AG04450 (cell line): ENCODE measurements around the gene PALM. TPM values are rescaled to one million over a fixed set of nuclear protein-coding genes. Genes with fewer than 3 reads are reported as not detected.

Source experiments
- CTCF ChIA-PET: fragments of 300-600, 350-600 bp; formaldehyde crosslinking; extraction: SDS; loops from one replicate; lab custom pipeline; 2022; ENCODE audit warnings: antibody characterized with exemption, inconsistent platforms; lab: Charles Lee
- POLR2A ChIA-PET: fragments of 350-600 bp; formaldehyde crosslinking; extraction: SDS; loops from one replicate; lab custom pipeline; 2021; ENCODE audit warnings: antibody characterized with exemption, inconsistent platforms; lab: Yijun Ruan, JAX
- DNase-seq: peaks from one replicate; pipeline ENCODE4 v3.0.0-alpha.2; 2011; ENCODE audit warnings: low read depth, low spot score
- H3K27ac ChIP-seq: one replicate; pipeline ENCODE4 v1.5.1; 2012; ENCODE audit warnings: low read depth, low read length, control low read depth
- H3K27me3 ChIP-seq: one replicate; pipeline ENCODE4 v1.6.0; 2012; ENCODE audit warnings: low read length; ENCODE audit not compliant: control insufficient read depth, insufficient read depth
- H3K4me3 ChIP-seq: 2 replicates; pipeline ENCODE4 v1.5.1; 2011; ENCODE audit warnings: mild to moderate bottlenecking, low read depth, low read length, control low read depth
- H3K9me3 ChIP-seq: 2 replicates; pipeline ENCODE4 v1.5.1; 2012; ENCODE audit warnings: low read length; ENCODE audit not compliant: control insufficient read depth, insufficient read depth
- CTCF ChIP-seq: IDR thresholded peaks from 2 replicates; pipeline ENCODE4 v1.5.1; 2011; ENCODE audit warnings: low read depth, low read length, control low read depth, inconsistent platforms
- polyA plus RNA-seq: library from polyadenylated mRNA; depleted of rRNA; stranded (reverse); fragments of >200 nt; gene quantifications from 2 replicates; pipeline ENCODE4 v1.2.3, GENCODE V29; 2011

PALM gene
- polyA plus RNA-seq, 1 experiment, result 1.8 TPM

- peak; percentile 97 for DNase-seq
- peak; percentile 29 for TF ChIP-seq CTCF
- Histone ChIP-seq H3K27ac (peak overlapping the region; percentile 84), H3K9me3 (peaks cover 4% of the 10 kb centered on the region; the same call in 1 of the 2 replicates), H3K27me3 (no peaks in the 10 kb centered on the region), H3K4me3 (peak overlapping the region; percentile 65)
- CTCF ChIA-PET, result interaction anchor here (0.6 kb wide), 1 partner anchor 28 kb away, joined by 4 read pairs; the partner anchor contains the start of gene PALM
- POLR2A ChIA-PET, result interaction anchor here (0.5 to 1.4 kb wide), 5 partner anchors 7 to 1221 kb away, joined by 3 to 4 read pairs (median 3); no protein-coding TSS in a partner anchor
Measured at GRCh38 chr19:680287-681028, 28.3 kb upstream of the PALM start.

- Histone ChIP-seq H3K4me3 (no peak overlapping the region; the same call in 1 of the 2 replicates), H3K27ac (peak overlapping the region; percentile 84), H3K9me3 (peaks cover 4% of the 10 kb centered on the region; the same call in 1 of the 2 replicates), H3K27me3 (no peaks in the 10 kb centered on the region)
- POLR2A ChIA-PET, result interaction anchor here (1.0 kb wide), 1 partner anchor 47 kb away, joined by 4 read pairs; no protein-coding TSS in a partner anchor
- CTCF ChIA-PET, result interaction anchor here (0.6 kb wide), 1 partner anchor 27 kb away, joined by 4 read pairs; the partner anchor contains the start of gene PALM
- DNase-seq, result no peak
- TF ChIP-seq CTCF, result no peak
Measured at GRCh38 chr19:681029-682019, 27.4 kb upstream of the PALM start.

- POLR2A ChIA-PET, result interaction anchor here (0.8 kb wide), 1 partner anchor 34 kb away, joined by 5 read pairs; no protein-coding TSS in a partner anchor
- CTCF ChIA-PET, result no interaction called here
- Histone ChIP-seq H3K9me3 (peaks cover 4% of the 10 kb centered on the region; the same call in 1 of the 2 replicates), H3K4me3 (no peak overlapping the region), H3K27me3 (no peaks in the 10 kb centered on the region), H3K27ac (no peak overlapping the region)
- no peak for DNase-seq
- no peak for TF ChIP-seq CTCF
Measured at GRCh38 chr19:682678-683320, 25.9 kb upstream of the PALM start.

GRCh38 chr19:685454-685931 lies 23.2 kb upstream of the PALM start:
- TF ChIP-seq CTCF, result no peak
- no peak for DNase-seq
- POLR2A ChIA-PET, result no interaction called here

More at GRCh38 chr19:685454-685931, 23.2 kb upstream of the PALM start:
- CTCF ChIA-PET, result no interaction called here
- H3K27me3 ChIP-seq, result no peaks in the 10 kb centered on the region
- H3K4me3 ChIP-seq, result no peak overlapping the region
- H3K27ac ChIP-seq, result no peak overlapping the region
- H3K9me3 ChIP-seq, result peaks cover 12% of the 10 kb centered on the region; the same call in 1 of the 2 replicates
